ENCODE results near the gene MAGEA2B.
"Not testable (repeated sequence)": the region's sequence is repeated elsewhere in the genome, so short reads cannot be mapped to it uniquely, and the experiment has no call there.

MAGEA2B gene

GRCh38 chrX:152713815-152714787, at the start of gene MAGEA2B:
MAGEA2B (plus strand) TSS chrX:152714628; CDS start chrX:152717107, 2,479 bp downstream.
- not testable (repeated sequence) for DNase-seq

GRCh38 chrX:152674135-152674534, 40.3 kb upstream of the MAGEA2B start:
- no peak for DNase-seq

GRCh38 chrX:152674652-152675051, 39.8 kb upstream of the MAGEA2B start:
- not testable (repeated sequence) for DNase-seq

GRCh38 chrX:152681012-152681411, 33.4 kb upstream of the MAGEA2B start:
- DNase-seq = not testable (repeated sequence)

- not testable (repeated sequence) for DNase-seq
Measured at GRCh38 chrX:152697952-152698931, 16.2 kb upstream of the MAGEA2B start, which contains the start of gene MAGEA3. MAGEA3 (plus strand) TSS chrX:152698794; CDS start chrX:152700833, 2,039 bp downstream.

GRCh38 chrX:152700390-152700789, 14.0 kb upstream of the MAGEA2B start:
- not testable (repeated sequence) for DNase-seq

GRCh38 chrX:152706500-152706899, 7.9 kb upstream of the MAGEA2B start:
- not testable (repeated sequence) for DNase-seq

- not testable (repeated sequence) for DNase-seq
Measured at GRCh38 chrX:152709173-152709572, 5.3 kb upstream of the MAGEA2B start, which contains the start of gene CSAG2. CSAG2 (minus strand) TSS chrX:152709273; CDS start chrX:152709112, 161 bp downstream.

- DNase-seq = not testable (repeated sequence)
Measured at GRCh38 chrX:152713195-152713594, 1.2 kb upstream of the MAGEA2B start.

- DNase-seq = no peak
Measured at GRCh38 chrX:152725409-152725808, 11.0 kb downstream of the MAGEA2B start.

GRCh38 chrX:152733261-152733975, 19.0 kb downstream of the MAGEA2B start, which contains the start of the genes CSAG1 and MAGEA12:
CSAG1 (minus strand) TSS chrX:152733721; CDS start chrX:152732460, 1,261 bp downstream.
MAGEA12 (plus strand) TSS chrX:152733757; CDS start chrX:152736162, 2,405 bp downstream.
- no peak for DNase-seq

- DNase-seq = not testable (repeated sequence)
Measured at GRCh38 chrX:152734143-152734858, 19.9 kb downstream of the MAGEA2B start.

- no peak for DNase-seq
Measured at GRCh38 chrX:152735101-152735500, 20.7 kb downstream of the MAGEA2B start.

GRCh38 chrX:152735860-152736511, 21.6 kb downstream of the MAGEA2B start:
- DNase-seq = no peak

GRCh38 chrX:152736528-152736927, 22.1 kb downstream of the MAGEA2B start:
- DNase-seq = not testable (repeated sequence)

GRCh38 chrX:152738560-152738959, 24.1 kb downstream of the MAGEA2B start:
- no peak for DNase-seq

- not testable (repeated sequence) for DNase-seq
Measured at GRCh38 chrX:152753686-152754650, 39.5 kb downstream of the MAGEA2B start, which contains the start of gene MAGEA2. MAGEA2 (minus strand) TSS chrX:152753842; CDS start chrX:152751363, 2,479 bp downstream.

GRCh38 chrX:152754871-152755270, 40.4 kb downstream of the MAGEA2B start:
- not testable (repeated sequence) for DNase-seq

- not testable (repeated sequence) for DNase-seq
Measured at GRCh38 chrX:152758918-152759317, 44.5 kb downstream of the MAGEA2B start, which contains the start of gene CSAG3. CSAG3 (plus strand) TSS chrX:152759218.
